ENCODE results near the gene SLC34A3.

SLC34A3 gene

GRCh38 chr9:137230705-137231371, at the start of gene SLC34A3:
Gene SLC34A3 (plus strand): TSS chr9:137230901. CDS start chr9:137231703, 802 bp downstream.
- no peak for DNase-seq

- DNase-seq, result no peak
Measured at GRCh38 chr9:137181680-137182079, 49.0 kb upstream of the SLC34A3 start.

GRCh38 chr9:137182836-137183235, 47.9 kb upstream of the SLC34A3 start:
- DNase-seq, result no peak

- DNase-seq, result no peak
Measured at GRCh38 chr9:137183980-137184595, 46.6 kb upstream of the SLC34A3 start.

GRCh38 chr9:137184881-137185660, 45.6 kb upstream of the SLC34A3 start:
- no peak for DNase-seq

- no peak for DNase-seq
Measured at GRCh38 chr9:137185921-137186320, 44.8 kb upstream of the SLC34A3 start.

- DNase-seq, result no peak
Measured at GRCh38 chr9:137186385-137186784, 44.3 kb upstream of the SLC34A3 start.

GRCh38 chr9:137187386-137187785, 43.3 kb upstream of the SLC34A3 start:
- no peak for DNase-seq

- no peak for DNase-seq
Measured at GRCh38 chr9:137188086-137188489, 42.6 kb upstream of the SLC34A3 start.

GRCh38 chr9:137188490-137189296, 42.0 kb upstream of the SLC34A3 start, which contains the start of the genes ANAPC2 and SSNA1:
Gene ANAPC2 (minus strand): TSS chr9:137188560. CDS start chr9:137188532, 28 bp downstream.
Gene SSNA1 (plus strand): TSS chr9:137188676. CDS start chr9:137188727, 51 bp downstream.
- DNase-seq, result peak; percentile 62

- DNase-seq, result no peak
Measured at GRCh38 chr9:137189297-137190295, 41.1 kb upstream of the SLC34A3 start.

- DNase-seq, result no peak
Measured at GRCh38 chr9:137190315-137190856, 40.3 kb upstream of the SLC34A3 start.

GRCh38 chr9:137191245-137191644, 39.5 kb upstream of the SLC34A3 start:
- DNase-seq, result no peak

- DNase-seq, result no peak
Measured at GRCh38 chr9:137191691-137192447, 38.8 kb upstream of the SLC34A3 start.

GRCh38 chr9:137192448-137192780, 38.3 kb upstream of the SLC34A3 start:
- no peak for DNase-seq

- no peak for DNase-seq
Measured at GRCh38 chr9:137192859-137193258, 37.8 kb upstream of the SLC34A3 start.

- no peak for DNase-seq
Measured at GRCh38 chr9:137193771-137194170, 36.9 kb upstream of the SLC34A3 start.

GRCh38 chr9:137194388-137194787, 36.3 kb upstream of the SLC34A3 start:
- no peak for DNase-seq

GRCh38 chr9:137194909-137195308, 35.8 kb upstream of the SLC34A3 start:
- DNase-seq, result no peak

- DNase-seq, result no peak
Measured at GRCh38 chr9:137195525-137196220, 35.0 kb upstream of the SLC34A3 start.

Measured in DMS 273 treated with DMSO at 0.1 percent for 48 hours (cell line).